K562 (cell line): ENCODE measurements around the gene TMSB4X. TPM values are rescaled to one million over a fixed set of nuclear protein-coding genes. Genes with fewer than 3 reads are reported as not detected.

Experiments used
- ATAC-seq: fragments of 200-7000 bp; cut with Tn5 transposase; 3 replicates; pipeline ENCODE4 v1.9.1; 2020; ENCODE audit warnings: moderate library complexity
- BruUV-seq: library from RNA; stranded (reverse); fragments of 400-500 nt; replicated peaks from 2 replicates; lab custom pipeline; 2021; lab: Mats Ljungman, UMichigan
- CTCF ChIA-PET: fragments of 300-600 bp; formaldehyde crosslinking; extraction: SDS; loops from one replicate; lab custom pipeline; 2021; ENCODE audit warnings: low intra/inter-chr PET ratio; lab: Yijun Ruan, JAX
- POLR2A ChIA-PET: fragments of 300-600, 350-650 bp; sonication (Branson Sonifier 250); formaldehyde crosslinking; extraction: SDS; loops from one replicate; lab custom pipeline; 2021; ENCODE audit warnings: antibody characterized with exemption, inconsistent platforms; lab: Yijun Ruan, JAX
- DNase-seq, 4 experiments: peaks; one replicate each; pipeline versions ENCODE4 v3.0.0 to v3.0.0-alpha.2; 2011 to 2018; ENCODE audit warnings: low spot score in 3 of 4, mixed read lengths in 3 of 4; ENCODE audit errors: extremely low read depth in 1 of 4
- FAIRE-seq: peaks from 2 replicates; lab custom pipeline; 2011; peaks lifted over from hg19 to GRCh38; lab: Jason Lieb, UNC
- H2AFZ ChIP-seq: 2 replicates; pipeline ENCODE4 v1.6.0; 2011; ENCODE audit warnings: low read depth, low read length, control low read depth, inconsistent platforms
- H3K27ac ChIP-seq: fragments of 200-600 bp; 3 replicates; pipeline ENCODE4 v1.8.0; 2011; ENCODE audit warnings: low read depth, mild to moderate bottlenecking, control low read depth, inconsistent platforms, low read length, moderate library complexity, mixed read lengths; ENCODE audit errors: extremely low read depth
- H3K27me3 ChIP-seq, 2 experiments: fragments of 300-600 bp in 1 of 2; 2 replicates in 1 of 2; 3 replicates in 1 of 2; pipeline versions ENCODE4 v1.6.0 to v1.8.0; 2011; ENCODE audit warnings: inconsistent platforms in 2 of 2, low read length in 2 of 2, mild to moderate bottlenecking in 1 of 2, mixed read lengths in 1 of 2, moderate library complexity in 1 of 2; ENCODE audit not compliant: control insufficient read depth in 2 of 2, insufficient read depth in 2 of 2
- H3K36me3 ChIP-seq: fragments of 300-600 bp; 3 replicates; pipeline ENCODE4 v1.8.0; 2011; ENCODE audit warnings: mild to moderate bottlenecking, low read length, inconsistent platforms; ENCODE audit not compliant: control insufficient read depth, insufficient read depth
- H3K4me1 ChIP-seq, 2 experiments: fragments of 200-600 bp in 1 of 2; replicated peaks in 1 of 2; 2 replicates in 1 of 2; 3 replicates in 1 of 2; pipeline versions ENCODE4 v1.5.1 to v1.8.0; 2011; ENCODE audit warnings: inconsistent platforms in 2 of 2, low read length in 2 of 2, mild to moderate bottlenecking in 1 of 2, mixed read lengths in 1 of 2, moderate library complexity in 1 of 2; ENCODE audit not compliant: control insufficient read depth in 2 of 2, insufficient read depth in 2 of 2
- H3K4me2 ChIP-seq: 2 replicates; pipeline ENCODE4 v1.6.1; 2011; ENCODE audit warnings: low read length, control low read depth, inconsistent platforms, mixed read lengths; ENCODE audit not compliant: insufficient read depth
- H3K4me3 ChIP-seq: fragments of 200-600 bp; sonication (generic), shearing (Covaris generic); 2 replicates; pipeline ENCODE4 v1.5.1; 2016; ENCODE audit warnings: control low read depth, inconsistent platforms
- H3K79me2 ChIP-seq: fragments of 200-600 bp; 3 replicates; pipeline ENCODE4 v1.8.0; 2011; ENCODE audit warnings: low read length, inconsistent platforms; ENCODE audit not compliant: control insufficient read depth, insufficient read depth
- H3K9ac ChIP-seq, 2 experiments: 2 replicates each; pipeline versions ENCODE4 v1.6.0 to v1.6.1; 2011; ENCODE audit warnings: low read depth in 2 of 2, low read length in 2 of 2, control low read depth in 1 of 2, inconsistent platforms in 1 of 2, mild to moderate bottlenecking in 1 of 2, mixed read lengths in 1 of 2; ENCODE audit not compliant: insufficient read depth in 1 of 2
- H3K9me1 ChIP-seq: one replicate; pipeline ENCODE4 v1.6.0; 2011; ENCODE audit warnings: inconsistent platforms, mild to moderate bottlenecking, low read length, moderate library complexity; ENCODE audit not compliant: control insufficient read depth, insufficient read depth
- H3K9me3 ChIP-seq: replicated peaks from 2 replicates; pipeline ENCODE4 v1.5.1; 2011; ENCODE audit warnings: low read depth, low read length, inconsistent platforms; ENCODE audit not compliant: control insufficient read depth, insufficient read depth
- H4K20me1 ChIP-seq: replicated peaks from 2 replicates; pipeline ENCODE4 v1.6.1; 2011; ENCODE audit warnings: low read length, inconsistent platforms, mixed read lengths; ENCODE audit not compliant: control insufficient read depth, insufficient read depth
- ARID1B ChIP-seq: fragments of 450-650 bp; IDR thresholded peaks from 2 replicates; pipeline ENCODE4 v1.6.1; 2016; ENCODE audit warnings: antibody characterized with exemption, mild to moderate bottlenecking, inconsistent platforms
- BHLHE40 ChIP-seq: IDR thresholded peaks from 2 replicates; pipeline ENCODE4 v1.6.1; 2011; ENCODE audit warnings: low read length, improper control_type of control experiment
- CREBBP ChIP-seq: IDR thresholded peaks from one replicate; pipeline ENCODE4 v1.6.1; 2012; ENCODE audit warnings: low read depth, mild to moderate bottlenecking, control low read depth, inconsistent platforms, low read length
- CUX1 ChIP-seq: fragments of 200-800 bp; sonication (Bioruptor generic); IDR thresholded peaks from 2 replicates; pipeline ENCODE4 v1.6.1; 2016; ENCODE audit warnings: missing genetic modification characterization, missing compliant biosample characterization
- ELF2 ChIP-seq: fragments of 250-450 bp; sonication (Bioruptor Pico); IDR thresholded peaks from 2 replicates; pipeline ENCODE4 v1.5.0; 2021; ENCODE audit warnings: mild to moderate bottlenecking
- FOXO4 ChIP-seq: fragments of 450-650 bp; formaldehyde crosslinking; IDR thresholded peaks from 2 replicates; pipeline ENCODE4 v1.4.0; 2020; ENCODE audit warnings: mild to moderate bottlenecking, moderate library complexity
- GTF2F1 ChIP-seq: IDR thresholded peaks from 2 replicates; pipeline ENCODE4 v1.6.1; 2011; ENCODE audit warnings: low read depth, low read length, improper control_type of control experiment
- JUN ChIP-seq, 2 experiments: sonication (generic) in 1 of 2; formaldehyde crosslinking in 1 of 2; IDR thresholded peaks; 2 replicates each; pipeline versions ENCODE4 v1.6.1 to v1.8.0; 2012 to 2022; ENCODE audit warnings: borderline replicate concordance in 2 of 2, mild to moderate bottlenecking in 2 of 2, improper control_type of control experiment in 1 of 2, low read depth in 1 of 2, low read length in 1 of 2, missing genetic modification reagents in 1 of 2
- NCOA6 ChIP-seq: fragments of 450-650 bp; IDR thresholded peaks from 2 replicates; pipeline ENCODE4 v1.6.1; 2017; ENCODE audit warnings: mild to moderate bottlenecking
- SIN3B ChIP-seq: fragments of 450-650 bp; IDR thresholded peaks from 2 replicates; pipeline ENCODE4 v1.6.1; 2017; ENCODE audit warnings: low read depth, mild to moderate bottlenecking, moderate library complexity
- SMAD1 ChIP-seq: fragments of 150-350 bp; IDR thresholded peaks from 2 replicates; pipeline ENCODE4 v1.6.1; 2014; ENCODE audit warnings: low read length, low read depth; ENCODE audit not compliant: partially characterized antibody
- THRAP3 ChIP-seq: fragments of 450-650 bp; IDR thresholded peaks from 2 replicates; pipeline ENCODE4 v1.6.1; 2016; ENCODE audit warnings: mild to moderate bottlenecking, inconsistent platforms, borderline replicate concordance
- THRB ChIP-seq: fragments of 450-650 bp; formaldehyde crosslinking; conservative IDR thresholded peaks from 2 replicates; pipeline ENCODE4 v1.4.0; 2022; ENCODE audit warnings: mild to moderate bottlenecking, missing genetic modification characterization
- ZBTB26 ChIP-seq: fragments of 450-650 bp; formaldehyde crosslinking; IDR thresholded peaks from 2 replicates; pipeline ENCODE4 v1.4.0; 2022; ENCODE audit warnings: missing genetic modification characterization
- WGBS: fragments of 100-300 bp; shearing (Covaris generic); methylation state at CpG from one replicate; pipeline ENCODE4 v1.1.6; 2016; ENCODE audit warnings: low coverage, mixed read lengths; ENCODE audit not compliant: insufficient coverage; ENCODE audit errors: missing lambda C conversion rate; 5-methylcytosine and 5-hydroxymethylcytosine counted together
- in situ Hi-C: fragments of 300-500 bp; cut with MboI; formaldehyde crosslinking; loops from 4 replicates; pipeline ENCODE4 v1.15.0; 2018; ENCODE audit warnings: inconsistent platforms, mixed read lengths
- intact Hi-C: fragments of 100-400 bp; cut with micrococcal nuclease; formaldehyde crosslinking; loops from 2 replicates; pipeline ENCODE4 v1.14.2; 2022
- polyA plus RNA-seq, 8 experiments: library from polyadenylated mRNA; depleted of rRNA in 4 of 8; stranded (reverse) in 5 of 8; unstranded in 3 of 8; fragments of >200 nt; fragmentation: Nextera tagmentation in 2 of 8; fragmentation: Illumina TruSeq in 1 of 8; extraction: Ambion mirVana in 2 of 8; extraction: Trizol in 1 of 8; gene quantifications; 2 replicates each; pipeline versions ENCODE4 v1.2.1 to v1.2.3, GENCODE V29; 2011 to 2014; ENCODE audit warnings: inconsistent platforms in 1 of 8, missing spikeins in 1 of 8
- total RNA-seq, 7 experiments: library from RNA; depleted of rRNA in 6 of 7; stranded (reverse); fragments of >200 nt in 6 of 7; fragmentation: Illumina TruSeq in 2 of 7; extraction: Trizol in 2 of 7; gene quantifications; 2 replicates each; pipeline versions ENCODE4 v1.2.1 to v1.2.3, GENCODE V29; 2011 to 2021; ENCODE audit warnings: low replicate concordance in 1 of 7

Gene TMSB4X
- total and polyA plus RNA-seq, 9 of the 15 experiments (the other 6 are each of a cell fraction or from before 2014, with no cell fraction given): 1,035 to 2,035 (median 1,529) TPM

GRCh38 chrX:12988797-12989196 is 13.9 kb downstream of the TMSB4X start:
- Histone ChIP-seq H3K79me2 (no peaks in the 10 kb centered on the region), H3K4me2 (no peak overlapping the region)
- CTCF ChIA-PET: no interaction called here
- TF ChIP-seq ARID1B (peak; percentile 57), NCOA6 (no peak), JUN (IDR thresholded peaks at IDR 0.05; ENCODE audit: borderline replicate concordance, low read depth, low read length) (peak; percentile 84), JUN (CRISPR knock-in tag; IDR thresholded peaks at IDR 0.05; ENCODE audit: borderline replicate concordance) (no peak), ZBTB26 (no peak), CUX1 (CRISPR knock-in tag) (no peak), GTF2F1 (no peak), SMAD1 (no peak), THRB (no peak), BHLHE40 (no peak), CREBBP (no peak), SIN3B (no peak), THRAP3 (no peak), ELF2 (CRISPR knock-in tag) (no peak), FOXO4 (CRISPR knock-in tag) (no peak)

More at GRCh38 chrX:12988797-12989196, 13.9 kb downstream of the TMSB4X start:
- intact Hi-C loops (no loop called here), in situ Hi-C loops (no loop called here)
- H3K4me1 ChIP-seq: peaks cover 0 to 31% of the 10 kb centered on the region in 2 experiments; a peak in 2 of 5 replicates
- no peaks in the 10 kb centered on the region for H4K20me1 ChIP-seq
- no peaks in the 10 kb centered on the region for H3K36me3 ChIP-seq
- no peaks in the 10 kb centered on the region for H3K9me3 ChIP-seq
- no TSS peak for BruUV-seq
- H3K27me3 ChIP-seq: no peaks in the 10 kb centered on the region
- H3K9ac ChIP-seq: peak overlapping the region in 1 of 2 experiments; percentile 15; a peak in 1 of 4 replicates
- WGBS: 27% methylated on average over 7 of the region's 7 CpGs
- POLR2A ChIA-PET: no interaction called here
- ATAC-seq (peak; percentile 55), DNase-seq (peak; percentile 20 to 62 (median 32)), FAIRE-seq (peak; percentile 74)
- H3K4me3 ChIP-seq: no peak overlapping the region
- peak overlapping the region; percentile 78 for H2AFZ ChIP-seq
- H3K9me1 ChIP-seq: no peaks in the 10 kb centered on the region
- no peak overlapping the region for H3K27ac ChIP-seq
